ENCODE results near the gene VRK2. TPM values are rescaled to one million over a fixed set of nuclear protein-coding genes. Genes with fewer than 3 reads are reported as not detected.

Gene VRK2
- total and polyA plus RNA-seq, 9 donors, result 7.3 to 19.8 (median 16.3) TPM

DNA sequence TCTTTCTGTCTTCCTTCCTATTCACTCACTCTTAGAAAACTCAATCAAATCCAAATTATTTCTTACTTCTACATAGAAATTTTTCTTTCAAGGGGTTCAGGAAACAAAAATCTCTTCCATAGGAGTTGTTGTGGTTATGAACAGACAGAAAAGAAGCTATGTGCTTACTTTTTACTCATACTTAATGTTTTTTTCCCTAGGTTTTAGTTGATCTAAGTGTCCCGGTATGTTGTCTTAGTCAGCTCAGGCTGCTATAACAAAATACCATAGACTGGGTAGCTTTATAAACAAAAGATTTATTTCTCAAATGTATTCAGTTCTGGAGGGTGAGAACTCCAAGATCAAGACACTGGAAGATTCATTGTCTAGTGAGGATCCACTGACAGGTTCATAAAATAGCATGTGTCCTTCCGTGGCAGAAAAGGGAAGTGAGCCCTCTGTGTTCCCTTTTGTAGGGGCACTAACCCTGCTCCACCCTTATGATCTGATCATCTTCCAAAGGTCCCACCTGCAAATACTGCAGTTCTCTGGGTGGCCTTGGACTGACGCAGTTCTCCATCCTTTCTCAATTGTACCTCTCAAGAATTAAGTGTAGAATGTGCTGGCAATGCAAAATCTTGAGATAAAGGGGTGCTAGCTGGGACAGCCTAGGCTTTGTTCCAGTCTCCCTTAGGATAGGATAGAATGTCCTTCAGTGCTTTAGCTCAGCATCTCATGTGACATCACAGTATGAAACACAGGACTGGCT is 14.4 kb upstream of the VRK2 start:
- H3K4me3 ChIP-seq, result no peak overlapping the region
- H3K9me3 ChIP-seq, result no peaks in the 10 kb centered on the region
- TF ChIP-seq CTCF (IDR thresholded peaks at IDR 0.05), result no peak
- no peak for TF ChIP-seq POLR2A (IDR thresholded peaks at IDR 0.05)
- no peak for TF ChIP-seq EP300 (IDR thresholded peaks at IDR 0.05)
- H3K4me1 ChIP-seq (ENCODE audit: insufficient read depth), result no peaks in the 10 kb centered on the region
- no peak for DNase-seq
- H3K27me3 ChIP-seq, result no peaks in the 10 kb centered on the region
- H3K27ac ChIP-seq, result no peak overlapping the region
- intact Hi-C loops (cut with DNase I), result no loop called here
- WGBS, 3 donors, result 74 to 83% (median 75%) methylated on average over 3 of the region's 3 CpGs
- no peaks in the 10 kb centered on the region for H3K36me3 ChIP-seq

GRCh38 chr2:58032764-58033080 is 13.9 kb upstream of the VRK2 start:
- intact Hi-C loops (cut with DNase I), result no loop called here
- no peak for DNase-seq
- H3K4me1 ChIP-seq (ENCODE audit: insufficient read depth), result no peaks in the 10 kb centered on the region
- H3K4me3 ChIP-seq, result no peak overlapping the region
- WGBS, 3 donors, result 47 to 75% (median 65%) methylated on average over 1 of the region's 1 CpG
- no peaks in the 10 kb centered on the region for H3K27me3 ChIP-seq
- H3K9me3 ChIP-seq, result no peaks in the 10 kb centered on the region
- no peaks in the 10 kb centered on the region for H3K36me3 ChIP-seq
- H3K27ac ChIP-seq, result no peak overlapping the region
- TF ChIP-seq POLR2A (IDR thresholded peaks at IDR 0.05) (no peak), EP300 (IDR thresholded peaks at IDR 0.05) (no peak), CTCF (IDR thresholded peaks at IDR 0.05) (no peak)

GRCh38 chr2:58033530-58033929 is 13.1 kb upstream of the VRK2 start:
- H3K27me3 ChIP-seq, result no peaks in the 10 kb centered on the region
- no peak for TF ChIP-seq POLR2A (IDR thresholded peaks at IDR 0.05)
- TF ChIP-seq CTCF (IDR thresholded peaks at IDR 0.05), result no peak
- no peak for TF ChIP-seq EP300 (IDR thresholded peaks at IDR 0.05)
- intact Hi-C loops (cut with DNase I), result no loop called here
- no peak for DNase-seq
- H3K4me1 ChIP-seq (ENCODE audit: insufficient read depth), result no peaks in the 10 kb centered on the region
- no peak overlapping the region for H3K27ac ChIP-seq
- H3K4me3 ChIP-seq, result no peak overlapping the region
- no peaks in the 10 kb centered on the region for H3K36me3 ChIP-seq
- no peaks in the 10 kb centered on the region for H3K9me3 ChIP-seq

DNA sequence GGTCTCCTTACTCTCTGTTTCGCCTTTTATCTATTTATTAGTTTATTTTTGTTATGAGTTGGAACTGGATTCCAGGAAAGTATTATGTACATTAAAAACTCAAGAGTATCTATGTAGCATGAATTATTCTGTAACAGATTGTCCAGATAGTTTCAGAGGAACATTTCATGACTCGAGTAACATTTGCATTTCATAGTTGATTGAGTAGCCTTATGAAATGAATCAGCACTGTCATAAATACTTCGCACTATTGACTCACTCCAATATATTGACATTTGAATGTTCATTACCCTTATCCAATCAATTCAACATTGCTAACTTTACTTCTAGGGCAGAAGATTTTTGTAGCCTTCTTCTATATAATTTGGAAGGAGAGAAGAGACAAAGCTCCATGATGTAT is 11.3 kb upstream of the VRK2 start:
- Histone ChIP-seq H3K27me3 (no peaks in the 10 kb centered on the region), H3K9me3 (no peaks in the 10 kb centered on the region), H3K4me3 (no peak overlapping the region), H3K4me1 (ENCODE audit: insufficient read depth) (no peaks in the 10 kb centered on the region), H3K36me3 (no peaks in the 10 kb centered on the region), H3K27ac (no peak overlapping the region)
- no peak for DNase-seq
- TF ChIP-seq CTCF (IDR thresholded peaks at IDR 0.05), result no peak
- no peak for TF ChIP-seq POLR2A (IDR thresholded peaks at IDR 0.05)
- no peak for TF ChIP-seq EP300 (IDR thresholded peaks at IDR 0.05)
- 92 to 95% (median 93%) methylated on average over 3 of the region's 3 CpGs for WGBS, 3 donors
- intact Hi-C loops (cut with DNase I), result no loop called here
